IPS-NIHi7 (cell line): ENCODE measurements around the gene FADS2.

Experiments used
- DNase-seq: peaks from one replicate; pipeline ENCODE4 v3.0.0; 2012; ENCODE audit warnings: mixed read lengths; ENCODE audit errors: extremely low spot score

The FADS2 gene

DNA sequence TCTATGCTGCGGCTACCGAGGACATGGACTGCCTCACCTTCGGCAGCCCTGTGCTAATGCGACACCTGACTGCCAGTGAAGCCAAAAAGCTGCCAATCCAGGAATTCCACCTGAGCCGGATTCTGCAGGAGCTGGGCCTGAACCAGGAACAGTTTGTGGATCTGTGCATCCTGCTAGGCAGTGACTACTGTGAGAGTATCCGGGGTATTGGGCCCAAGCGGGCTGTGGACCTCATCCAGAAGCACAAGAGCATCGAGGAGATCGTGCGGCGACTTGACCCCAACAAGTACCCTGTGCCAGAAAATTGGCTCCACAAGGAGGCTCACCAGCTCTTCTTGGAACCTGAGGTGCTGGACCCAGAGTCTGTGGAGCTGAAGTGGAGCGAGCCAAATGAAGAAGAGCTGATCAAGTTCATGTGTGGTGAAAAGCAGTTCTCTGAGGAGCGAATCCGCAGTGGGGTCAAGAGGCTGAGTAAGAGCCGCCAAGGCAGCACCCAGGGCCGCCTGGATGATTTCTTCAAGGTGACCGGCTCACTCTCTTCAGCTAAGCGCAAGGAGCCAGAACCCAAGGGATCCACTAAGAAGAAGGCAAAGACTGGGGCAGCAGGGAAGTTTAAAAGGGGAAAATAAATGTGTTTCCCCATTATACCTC, 32.1 kb upstream of the FADS2 start:
- no peak for DNase-seq

DNA sequence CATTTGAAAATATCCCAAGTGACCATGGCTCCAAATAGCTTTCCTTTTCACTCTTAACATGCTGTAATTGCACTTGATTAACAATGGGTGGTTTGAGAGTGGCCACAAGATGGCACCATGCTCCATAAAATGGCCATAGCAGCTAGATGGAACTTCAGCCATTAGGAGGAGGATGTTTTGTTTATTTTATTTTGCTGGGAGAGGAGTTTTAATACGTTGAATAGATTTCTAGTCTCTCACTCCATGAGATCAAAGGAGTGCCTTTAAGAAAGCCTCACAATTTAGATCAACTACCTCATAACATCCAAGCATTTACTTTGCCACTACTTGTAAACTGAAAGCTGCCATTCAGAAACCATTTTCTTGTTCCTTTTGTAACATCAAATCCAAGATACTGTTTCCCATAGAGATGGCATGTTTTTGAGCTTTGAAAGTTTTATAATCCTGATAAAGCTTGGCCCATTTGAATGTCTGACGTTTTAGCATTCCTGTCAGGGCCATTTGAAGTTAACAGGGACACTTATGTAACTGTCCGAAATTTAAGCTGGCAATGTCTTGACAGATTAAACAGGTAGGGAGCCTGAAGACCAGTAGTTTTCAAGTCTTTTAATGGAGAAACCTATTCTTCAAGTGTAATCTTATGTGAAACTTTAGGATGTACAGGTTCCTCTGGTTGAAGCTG, 30.7 kb upstream of the FADS2 start:
- peak; percentile 63 for DNase-seq

DNA sequence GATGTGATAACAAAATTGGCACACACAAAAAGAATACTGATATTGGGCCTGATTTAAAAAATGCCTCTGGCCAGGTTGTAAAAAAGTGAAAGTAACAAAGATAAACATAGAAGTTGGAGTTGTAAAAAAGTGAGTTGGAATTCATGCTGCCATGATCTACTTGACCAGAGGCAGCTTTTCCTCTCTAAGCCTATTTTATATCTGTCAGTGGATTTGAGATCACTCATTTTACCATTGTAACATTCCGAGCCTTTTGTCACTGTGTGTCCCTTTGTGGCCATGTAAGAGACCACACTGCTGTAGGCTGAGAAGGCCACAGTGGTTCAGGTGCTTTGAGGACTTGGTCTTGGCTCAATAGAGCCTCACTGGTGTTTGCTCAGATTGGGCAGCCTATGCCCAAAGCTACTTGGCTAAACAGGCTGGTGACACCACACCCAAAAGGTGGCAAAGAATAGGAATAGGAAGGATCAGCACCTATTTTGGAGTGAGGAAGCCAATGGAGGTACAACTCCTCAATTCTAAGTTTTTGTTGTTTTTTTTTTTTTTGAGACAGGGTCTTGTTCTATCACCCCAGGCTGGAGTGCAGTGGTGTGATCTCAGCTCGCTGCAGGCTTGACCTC, 28.3 kb upstream of the FADS2 start:
- no peak for DNase-seq

DNA sequence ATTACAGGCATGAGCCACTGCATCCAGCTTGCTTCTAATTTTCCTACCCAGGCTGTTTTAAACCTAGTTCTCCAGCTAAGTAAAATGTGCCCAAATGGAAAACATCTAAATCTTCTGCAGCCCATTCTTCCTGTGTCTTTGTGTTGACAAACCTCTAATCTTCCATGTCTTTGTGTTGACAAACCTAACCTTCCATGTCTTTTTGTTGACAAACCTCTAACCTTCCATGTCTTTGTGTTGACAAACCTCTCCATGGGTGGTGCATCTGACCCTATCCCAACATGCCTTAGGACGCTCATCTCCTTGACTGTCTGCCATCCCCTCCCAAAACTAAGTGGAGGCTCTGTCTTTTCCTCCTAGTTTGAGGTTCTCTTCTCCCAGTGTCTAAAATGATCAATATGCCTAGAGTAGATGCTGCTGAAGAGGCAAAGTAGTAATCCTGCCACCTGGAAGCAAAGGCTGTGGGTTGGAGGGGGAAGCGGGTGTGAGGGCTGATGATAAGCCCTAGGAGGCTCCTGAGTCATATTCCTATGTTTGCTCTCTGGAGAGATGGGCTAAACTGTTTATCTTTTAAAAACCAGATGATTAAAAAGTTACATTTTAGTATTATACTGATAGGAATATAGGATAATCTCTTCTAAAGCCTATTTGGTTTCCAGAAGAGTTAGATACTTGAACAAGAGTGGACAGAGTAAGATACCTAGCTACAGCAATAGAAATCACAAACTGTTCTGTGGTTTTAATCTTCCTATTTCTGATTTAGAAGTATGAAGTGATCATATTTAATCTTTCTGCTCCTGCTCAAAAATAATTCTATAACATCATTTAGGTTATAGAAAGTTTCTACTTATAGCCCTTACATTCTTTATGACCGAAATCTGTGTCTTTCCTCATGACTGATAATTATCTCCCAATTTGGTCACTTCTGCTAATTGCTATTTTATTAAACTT, 27.5 kb upstream of the FADS2 start:
- DNase-seq, result no peak

DNA sequence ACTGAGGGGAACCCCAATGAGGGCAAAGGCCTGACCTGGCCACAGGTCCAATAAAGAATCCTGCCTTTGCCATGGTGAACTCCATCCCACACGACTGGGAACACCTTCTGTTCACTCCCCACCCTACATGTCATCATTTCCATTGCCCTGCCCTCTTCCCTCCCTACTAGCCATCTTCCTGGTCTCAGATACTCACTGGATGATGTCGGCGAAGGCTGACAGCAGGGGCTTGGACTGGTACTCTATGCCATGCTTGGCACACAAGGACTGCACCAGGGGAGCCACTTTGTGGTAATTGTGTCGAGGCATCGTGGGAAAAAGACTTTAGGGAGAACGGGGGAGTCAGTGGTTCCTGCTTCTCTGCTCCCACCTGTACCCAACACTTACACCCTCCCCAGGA, 25.5 kb upstream of the FADS2 start:
- DNase-seq, result no peak

DNA sequence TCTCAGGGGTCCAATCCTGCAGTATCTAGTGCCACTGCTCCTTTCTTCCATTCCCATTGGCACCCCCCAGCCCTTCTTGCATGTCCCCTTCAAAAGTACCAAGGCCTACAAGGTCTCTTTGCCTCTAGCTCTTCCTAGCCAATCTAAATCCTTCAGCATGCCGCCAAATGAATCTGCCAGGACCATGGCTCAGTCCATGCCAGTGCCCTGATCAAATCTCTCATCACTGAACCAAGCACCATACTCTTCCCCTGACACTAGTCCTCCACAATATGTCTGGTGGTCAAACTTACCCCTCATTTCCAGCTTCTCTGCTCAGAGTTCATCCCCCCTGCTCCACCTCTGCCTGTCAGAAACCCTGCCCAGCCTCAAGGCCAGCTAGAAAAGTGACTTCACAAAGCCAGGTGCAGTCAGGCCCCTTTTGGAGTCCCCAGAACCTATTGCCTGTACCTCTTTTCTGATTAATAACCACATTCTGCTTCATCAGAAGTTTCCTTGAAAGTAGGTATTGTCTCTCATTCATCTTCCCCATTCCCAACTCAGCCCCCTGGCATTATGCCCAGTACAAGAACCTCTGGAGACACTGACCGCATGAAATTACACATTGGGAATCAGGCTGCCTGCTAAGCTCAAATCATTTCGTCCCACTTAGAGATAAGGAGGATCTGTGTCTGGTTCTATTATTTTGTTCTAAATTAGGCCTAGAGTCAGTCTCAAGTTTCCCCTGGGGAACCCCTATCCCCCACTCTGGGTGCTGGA, 24.0 kb upstream of the FADS2 start:
- DNase-seq, result no peak

DNA sequence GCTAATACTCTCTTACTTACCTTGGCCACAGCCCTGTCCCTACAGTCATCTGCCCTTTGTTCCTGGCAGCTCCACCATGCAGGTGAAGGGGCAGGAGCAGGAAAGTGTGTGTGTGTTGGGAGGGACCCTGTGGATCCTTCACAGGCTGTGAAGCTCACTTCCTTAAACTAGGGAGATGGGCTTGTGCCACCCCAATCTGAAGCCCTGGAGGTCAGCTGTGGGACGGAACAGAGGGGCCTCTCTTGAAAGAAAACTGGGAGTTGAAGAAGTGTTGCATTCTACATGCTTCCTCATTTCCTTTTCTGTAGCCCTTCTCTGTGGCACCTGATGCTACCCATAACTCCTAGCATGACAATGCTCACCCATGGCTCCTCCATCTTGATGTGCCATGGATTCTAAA, 23.0 kb upstream of the FADS2 start:
- DNase-seq, result no peak

DNA sequence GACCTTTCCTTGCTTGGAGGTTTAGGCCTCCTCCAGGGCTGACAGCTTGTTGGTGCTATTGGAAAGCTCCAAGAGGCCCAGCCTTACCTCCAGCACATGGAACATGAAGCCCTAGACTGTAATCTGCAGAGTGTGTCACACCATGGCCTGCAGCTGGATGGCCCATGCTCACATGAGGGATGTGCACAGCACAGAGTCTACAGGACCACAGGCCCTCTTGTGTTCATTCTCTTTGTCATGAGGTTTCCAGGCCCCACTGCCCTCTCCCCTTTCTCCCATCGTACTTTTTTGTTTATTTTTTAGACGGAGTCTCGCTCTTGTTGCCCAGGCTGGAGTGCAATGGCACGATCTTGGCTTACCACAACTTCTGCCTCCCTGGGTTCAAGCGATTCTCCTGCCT, 21.3 kb upstream of the FADS2 start:
- DNase-seq, result no peak

DNA sequence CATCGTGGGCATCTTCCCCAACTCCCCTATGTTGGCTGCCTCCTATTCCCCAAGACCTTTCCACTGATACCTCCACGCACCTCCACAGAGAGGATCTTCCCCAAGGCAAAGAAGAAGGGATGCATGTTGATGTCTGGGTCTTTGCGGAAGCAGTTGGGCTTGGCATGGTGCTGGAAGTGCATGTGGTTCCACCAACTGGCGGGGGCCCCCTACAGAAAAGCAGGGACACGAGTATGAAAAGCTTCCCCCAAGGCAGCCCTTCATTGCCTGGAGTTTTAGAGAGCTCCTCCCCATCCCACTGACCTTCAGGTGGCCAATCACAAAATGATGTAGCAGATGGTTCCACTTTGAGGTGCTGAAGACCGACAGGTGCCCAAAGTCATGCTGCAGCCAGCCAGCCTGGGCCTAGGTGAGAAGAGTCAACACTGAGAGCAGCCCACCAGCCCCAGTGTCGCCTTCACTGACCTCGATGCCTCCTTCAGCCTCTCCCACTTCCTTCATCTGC, 17.4 kb upstream of the FADS2 start:
- no peak for DNase-seq

DNA sequence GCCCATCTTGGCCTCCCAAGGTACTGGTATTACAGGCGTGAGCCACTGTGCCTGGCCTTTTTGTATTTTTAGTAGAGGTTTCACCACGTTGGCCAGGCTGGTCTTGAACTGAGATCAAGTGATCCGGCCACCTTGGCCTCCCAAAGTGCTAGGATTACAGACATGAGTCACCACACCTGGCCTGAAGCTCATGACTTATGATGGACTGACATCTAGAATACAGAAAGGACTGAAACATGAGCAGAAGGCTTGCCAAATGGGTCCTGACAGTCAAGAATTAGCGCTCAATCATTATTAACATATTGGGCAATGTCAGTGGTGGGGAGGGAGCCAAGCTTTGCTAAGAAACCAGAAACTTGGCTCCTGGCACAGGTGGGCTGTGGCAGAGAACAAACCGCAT, 16.3 kb upstream of the FADS2 start:
- DNase-seq, result no peak

DNA sequence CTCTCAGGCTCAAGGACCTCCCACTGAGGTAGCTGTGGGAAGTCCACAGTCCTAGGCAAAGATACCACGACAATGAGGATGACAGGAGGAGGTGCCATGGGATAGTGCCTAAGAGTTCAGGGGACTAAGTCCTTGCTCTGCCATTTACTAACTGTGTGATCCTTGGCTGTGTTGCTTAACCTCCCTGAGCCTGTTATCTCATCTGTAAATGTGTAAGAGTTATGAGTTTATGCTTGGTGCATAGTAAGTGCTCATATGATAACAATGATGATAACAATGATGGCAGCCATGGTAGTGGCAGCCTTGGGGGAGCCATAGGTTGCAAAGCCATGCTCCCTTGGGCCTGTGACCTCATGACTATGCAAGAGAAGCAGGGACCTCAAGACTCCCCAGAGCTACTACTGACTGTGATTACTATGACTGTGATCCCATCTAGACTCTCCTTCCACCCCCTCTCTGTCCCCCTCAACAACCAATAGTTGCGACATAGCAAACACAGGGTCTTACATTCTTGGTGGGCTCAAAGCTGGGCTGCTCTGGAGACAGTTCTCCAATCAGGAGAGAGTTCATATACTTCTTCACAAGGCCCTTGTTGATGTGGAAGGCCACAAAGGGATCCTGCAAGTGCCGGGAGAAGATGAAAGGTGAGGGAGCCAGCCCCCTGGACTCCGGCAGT, 15.2 kb upstream of the FADS2 start:
- DNase-seq, result no peak

DNA sequence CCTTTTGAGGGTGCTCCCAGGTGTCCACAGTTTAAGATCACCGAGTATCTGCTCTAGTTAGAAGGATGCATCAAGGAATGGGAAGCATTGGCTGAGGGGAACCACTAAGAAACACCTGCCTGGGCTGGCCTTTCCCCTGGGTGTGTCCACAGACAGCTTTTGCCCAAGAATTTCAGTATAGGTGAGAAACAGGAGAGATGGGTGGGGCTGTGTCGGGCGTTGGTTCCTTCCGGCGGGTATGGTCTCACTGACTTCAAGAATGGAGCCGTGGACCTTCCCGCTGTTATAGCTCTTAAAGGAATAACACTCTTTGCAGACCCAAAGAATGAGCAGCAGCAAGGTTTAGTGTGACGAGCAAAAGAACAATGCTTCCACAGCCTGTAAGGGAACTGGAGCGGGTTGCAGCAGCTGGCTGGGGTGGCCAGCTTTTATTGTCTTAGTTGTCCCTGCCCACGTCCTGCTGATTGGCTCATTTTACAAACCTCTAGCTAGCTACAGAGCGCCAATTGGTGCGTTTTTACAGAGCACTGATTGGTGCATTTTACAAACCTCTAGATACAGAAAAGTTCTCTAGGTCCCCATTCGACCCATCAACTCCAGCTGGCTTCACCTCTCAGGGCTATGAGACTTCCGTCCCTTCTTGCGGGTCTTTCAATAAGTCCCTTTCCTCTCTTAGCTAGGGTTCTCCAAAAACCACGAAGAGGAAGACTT, 13.7 kb upstream of the FADS2 start:
- DNase-seq, result no peak

DNA sequence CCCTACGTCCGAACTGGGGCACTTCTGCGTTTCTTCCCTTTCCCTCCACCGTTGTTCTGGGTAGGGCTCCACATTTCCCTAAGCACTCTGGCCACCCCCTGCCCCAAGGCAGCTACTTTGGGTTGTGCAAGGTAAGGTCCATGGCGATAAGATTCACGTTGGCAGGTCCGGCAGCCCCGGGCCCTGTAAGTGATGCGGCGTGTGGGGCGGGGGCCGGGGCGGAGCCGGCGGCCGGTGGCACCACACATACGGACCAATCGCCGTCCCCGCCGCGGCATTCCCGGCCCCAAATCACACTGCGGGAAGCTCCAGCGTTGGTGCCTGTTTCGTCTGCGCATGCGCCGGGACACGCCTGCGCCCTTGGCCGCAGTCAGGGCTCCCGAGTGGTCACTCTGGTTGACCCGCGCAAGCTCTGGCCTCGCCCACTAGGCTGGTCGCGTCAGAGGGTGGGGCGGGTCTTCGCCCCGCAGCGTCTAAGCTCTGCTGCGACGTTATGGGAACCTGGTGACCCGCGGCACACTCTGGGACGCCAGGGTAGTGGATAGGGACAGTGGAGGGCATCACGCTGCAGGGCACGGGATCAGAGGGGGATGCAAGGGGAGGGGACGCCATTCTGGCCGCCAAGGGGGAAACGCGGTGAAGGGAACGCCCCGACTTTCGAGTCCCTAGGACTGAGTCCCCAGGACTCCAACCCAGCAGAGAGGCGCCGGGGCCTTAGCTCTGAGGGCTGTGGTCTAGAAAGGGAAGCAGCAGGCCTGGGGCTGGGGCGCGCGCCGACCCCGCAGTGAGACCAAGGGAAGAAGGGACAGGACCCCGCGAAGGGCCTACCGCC, 12.9 kb upstream of the FADS2 start:
- peak; percentile 97 for DNase-seq

DNA sequence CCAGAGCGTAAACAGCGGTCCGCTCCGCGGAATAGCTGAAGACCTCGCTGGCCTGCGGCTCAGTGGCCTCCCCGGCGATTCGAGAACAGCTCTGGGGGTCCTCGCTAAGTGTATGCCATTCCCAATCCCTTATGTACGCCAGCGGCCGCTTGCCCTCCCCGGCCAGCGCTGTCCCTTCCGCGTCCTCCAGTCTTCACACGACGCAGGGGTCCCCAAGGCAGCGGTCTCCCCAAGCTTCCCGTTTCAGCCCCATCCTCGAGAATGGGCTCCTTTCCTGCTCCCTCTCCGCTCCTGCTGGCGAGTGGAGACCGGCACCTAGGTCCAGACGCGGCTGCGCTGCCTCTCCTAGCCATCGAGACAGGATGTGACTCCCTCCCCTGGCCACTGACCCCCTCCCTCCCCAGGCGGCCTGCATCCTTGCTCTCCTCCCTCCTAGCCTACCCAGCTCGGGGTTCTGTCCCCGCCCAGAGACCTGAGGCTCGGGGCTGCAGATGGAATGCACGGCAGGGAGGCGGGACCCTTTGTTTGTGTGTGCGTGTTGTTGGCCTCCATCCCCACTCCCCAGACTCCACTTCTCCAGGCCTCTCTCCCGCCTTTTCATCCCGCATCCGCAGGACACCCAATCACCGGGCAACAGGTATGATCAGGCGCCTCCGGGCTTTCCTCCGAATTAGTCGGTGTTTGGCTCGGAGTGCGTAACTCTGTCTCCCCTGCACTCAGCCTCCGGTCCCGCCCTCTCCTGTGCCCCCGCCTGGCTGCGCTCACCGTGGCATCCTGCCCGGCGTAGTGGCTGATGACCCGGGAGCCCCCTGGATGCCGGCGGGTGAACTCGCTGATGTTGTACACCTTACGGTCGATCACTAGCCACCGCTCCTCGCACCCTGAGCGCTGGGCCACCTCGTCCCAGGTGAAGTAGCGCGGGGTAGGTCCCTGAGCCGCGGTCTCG, 12.0 kb upstream of the FADS2 start:
- DNase-seq, result peak; percentile 70

DNA sequence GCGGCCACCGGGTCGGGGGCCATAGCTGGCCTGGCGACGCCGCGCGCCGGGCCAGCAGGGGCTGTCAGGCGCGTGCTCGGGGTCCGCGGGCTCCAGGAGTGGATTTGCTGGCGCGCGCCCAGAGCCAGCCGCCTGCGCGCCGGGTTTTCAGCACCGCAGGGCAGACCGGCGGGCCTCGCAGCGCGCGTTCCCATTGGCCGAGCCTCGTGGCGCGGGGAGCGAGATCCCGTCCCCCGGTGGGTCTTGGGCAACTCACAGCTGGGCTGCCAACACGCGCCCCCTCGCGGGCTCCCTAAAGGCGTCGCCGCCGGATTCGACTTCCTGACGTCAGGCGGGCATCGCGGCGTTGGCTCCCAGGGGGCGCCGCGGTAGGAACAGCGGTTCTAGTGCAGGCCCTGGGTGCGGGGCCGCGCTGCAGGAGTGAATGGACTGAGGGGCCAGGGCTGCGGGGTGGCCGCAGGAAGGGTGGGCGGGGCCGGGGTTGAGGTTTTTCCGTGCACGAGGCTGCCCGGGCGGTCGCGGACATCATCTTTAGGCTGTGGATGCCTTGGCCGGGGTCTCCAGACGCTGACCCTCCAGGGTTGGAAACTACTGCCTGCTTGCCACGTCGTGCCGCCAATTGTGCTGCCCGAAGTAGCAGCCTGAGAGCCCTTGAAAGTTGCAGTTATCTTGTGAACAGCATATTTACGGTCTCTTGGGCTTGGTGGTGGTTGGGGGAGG, 11.2 kb upstream of the FADS2 start, which contains the start of gene FADS1:
TSS of gene FADS1 (minus strand) at position 268 of the 720 bp plus-strand sequence. CDS start at position 194, 74 bp downstream.
- DNase-seq, result peak; percentile 89

DNA sequence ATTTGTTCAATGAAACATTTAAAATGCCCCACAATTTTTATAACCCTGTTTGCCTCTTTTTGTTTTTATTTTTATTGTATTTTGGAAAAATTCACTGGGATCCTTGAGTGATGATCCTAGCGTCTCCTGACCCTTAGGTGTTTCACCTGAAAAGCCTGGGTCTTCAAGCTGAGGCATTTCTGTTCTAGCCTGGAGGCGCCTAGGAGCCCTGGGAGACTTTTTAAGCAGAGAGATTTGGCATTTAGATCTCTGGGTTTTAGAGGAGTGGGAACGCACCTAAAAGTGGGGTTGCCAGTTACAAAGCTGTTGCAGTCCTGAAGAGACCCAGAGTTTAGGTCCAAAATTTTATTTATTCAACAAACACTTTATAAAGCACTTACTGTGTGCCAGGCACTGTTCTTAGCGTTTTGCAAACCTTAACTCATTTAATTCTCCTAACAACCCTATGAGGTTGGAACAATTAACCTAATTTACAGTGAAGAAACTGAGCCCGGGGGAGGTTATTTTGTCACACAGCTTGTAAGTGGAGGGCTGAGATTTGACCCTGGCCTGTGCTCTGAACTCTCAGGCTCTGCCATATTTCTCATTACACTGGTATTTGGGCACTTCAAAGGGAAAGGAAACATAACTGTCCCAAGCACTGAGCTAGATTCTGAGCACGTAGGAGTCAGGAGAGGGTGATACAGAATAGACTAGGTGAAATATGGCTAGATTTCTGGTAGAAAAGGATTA, 10.5 kb upstream of the FADS2 start:
- no peak for DNase-seq
